ENCODE measurements around the gene TMX4.

The TMX4 gene

DNA sequence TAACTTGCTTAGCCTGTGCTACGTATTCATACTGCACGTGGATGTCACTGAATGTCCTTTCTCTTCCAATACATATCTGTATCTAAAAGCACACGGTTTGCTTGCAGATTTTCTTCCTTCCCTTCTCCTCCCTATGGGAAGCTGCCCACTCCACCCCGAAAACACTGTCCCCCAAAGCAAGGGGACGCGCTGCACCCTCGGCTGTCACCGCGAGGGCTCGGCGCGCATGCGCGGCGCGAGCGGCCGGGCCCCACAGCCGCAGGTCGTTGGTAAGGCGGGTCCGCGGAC is 659 bp downstream of the TMX4 start:
- DNase-seq (ENCODE audit: low read depth): peak; percentile 58

DNA sequence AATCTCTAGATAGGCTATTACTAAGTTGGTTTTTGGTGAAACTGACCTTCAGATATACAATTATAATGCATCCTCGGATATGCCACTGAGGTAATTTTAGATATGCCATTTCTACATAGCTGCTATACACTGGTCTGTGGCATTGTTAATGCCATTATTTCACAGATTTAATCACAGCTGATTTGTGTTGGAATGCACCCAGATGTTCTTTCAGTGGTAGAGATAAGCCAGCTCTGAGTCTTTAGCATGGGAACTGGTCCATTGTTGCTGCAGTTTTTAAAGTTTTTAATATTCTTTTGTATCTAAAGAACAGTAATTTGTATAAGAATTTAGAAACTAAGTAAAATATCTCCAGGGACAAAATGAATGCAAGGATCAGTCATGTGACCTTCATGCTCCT is 6.8 kb downstream of the TMX4 start:
- no peak for DNase-seq (ENCODE audit: low read depth)

DNA sequence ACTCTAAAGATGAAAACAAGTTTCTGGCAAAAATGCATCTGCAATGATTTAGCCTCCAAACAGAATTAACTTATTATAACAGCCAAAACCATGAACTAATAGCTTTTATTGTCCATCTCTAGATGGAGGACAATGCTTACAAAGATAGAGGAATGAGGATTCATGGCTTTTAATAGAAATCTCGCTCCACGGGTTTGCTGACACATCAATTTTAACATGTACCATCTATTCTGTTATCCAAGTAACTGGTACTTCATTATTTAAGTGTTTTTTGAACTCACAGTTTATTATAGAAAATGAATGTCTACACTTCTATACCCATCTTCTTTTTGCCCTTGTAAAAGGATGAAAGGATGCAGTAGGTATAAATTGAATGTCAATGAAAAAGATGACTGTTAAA is 10.8 kb downstream of the TMX4 start:
- no peak for DNase-seq (ENCODE audit: low read depth)

DNA sequence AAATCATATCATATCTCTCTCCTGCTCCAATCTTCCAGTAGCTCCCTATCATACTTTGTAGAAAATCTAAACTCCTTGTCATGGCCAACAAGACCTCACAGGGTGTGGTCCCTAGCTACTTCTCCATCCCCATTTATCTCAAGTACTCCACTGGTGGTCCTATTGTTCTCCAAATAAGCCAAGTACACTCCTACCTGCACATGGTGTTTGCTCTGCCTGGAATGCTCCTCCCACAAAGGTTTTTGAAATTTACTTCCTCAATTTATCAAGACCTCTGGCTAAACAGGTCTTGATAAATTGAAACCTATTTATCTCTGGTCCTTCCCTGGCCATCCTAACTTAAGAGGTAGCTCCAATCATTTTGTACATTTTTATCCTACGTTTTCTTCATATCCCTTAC is 12.1 kb downstream of the TMX4 start:
- no peak for DNase-seq (ENCODE audit: low read depth)

DNA sequence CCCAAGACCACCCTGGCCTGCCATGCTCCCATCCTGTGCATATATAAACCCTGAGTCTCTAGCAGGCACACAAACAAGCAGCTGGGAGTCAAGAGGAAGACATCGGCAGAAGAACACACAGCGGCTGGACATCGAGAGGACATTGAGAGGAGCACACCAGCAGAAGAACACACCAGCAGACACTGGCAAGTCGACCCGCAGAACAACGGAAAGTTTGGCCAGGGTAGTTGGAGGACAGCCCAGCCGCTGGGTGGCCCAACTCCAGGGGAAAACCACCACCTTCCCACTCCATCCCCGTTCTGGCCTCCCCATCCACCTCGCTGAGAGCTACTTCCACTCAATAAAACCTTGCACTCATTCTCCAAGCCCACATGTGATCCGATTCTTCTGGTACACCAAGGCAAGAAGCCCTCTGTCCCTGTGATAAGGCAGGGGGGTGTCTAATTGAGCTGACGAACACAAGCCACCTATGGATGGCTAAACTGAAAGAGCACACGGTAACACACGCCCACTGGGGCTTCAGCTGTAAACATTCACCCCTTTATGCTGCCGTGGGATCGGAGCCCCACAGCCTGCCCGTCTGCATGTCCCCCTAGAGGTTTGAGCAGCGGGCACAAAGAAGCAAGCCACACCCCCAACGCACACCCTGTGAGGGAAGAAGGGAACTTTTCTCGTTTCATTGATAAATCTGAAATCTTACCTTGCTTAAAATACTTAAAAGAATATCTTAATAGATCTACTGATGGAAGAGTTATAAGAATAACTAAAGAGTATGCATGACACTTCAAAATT is 13.8 kb downstream of the TMX4 start:
- no peak for DNase-seq (ENCODE audit: low read depth)

DNA sequence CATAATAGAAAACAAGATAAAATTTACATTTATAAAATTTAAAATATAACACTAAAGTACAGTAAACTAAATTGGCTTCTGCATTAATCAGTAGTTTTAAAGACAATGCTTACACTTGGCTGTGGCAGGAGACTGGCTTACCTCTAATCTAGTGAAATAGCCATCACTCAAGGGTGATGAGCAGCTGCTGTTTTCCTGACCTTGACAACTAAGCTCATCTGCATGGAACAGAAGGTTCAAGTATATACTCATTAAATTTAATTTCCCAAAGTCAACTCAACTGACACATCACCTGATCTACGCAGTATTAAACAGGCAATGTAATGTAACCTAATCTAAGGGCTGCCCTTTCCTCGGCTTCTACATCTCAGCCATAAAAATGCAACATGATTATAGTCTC is 14.5 kb downstream of the TMX4 start:
- no peak for DNase-seq (ENCODE audit: low read depth)

DNA sequence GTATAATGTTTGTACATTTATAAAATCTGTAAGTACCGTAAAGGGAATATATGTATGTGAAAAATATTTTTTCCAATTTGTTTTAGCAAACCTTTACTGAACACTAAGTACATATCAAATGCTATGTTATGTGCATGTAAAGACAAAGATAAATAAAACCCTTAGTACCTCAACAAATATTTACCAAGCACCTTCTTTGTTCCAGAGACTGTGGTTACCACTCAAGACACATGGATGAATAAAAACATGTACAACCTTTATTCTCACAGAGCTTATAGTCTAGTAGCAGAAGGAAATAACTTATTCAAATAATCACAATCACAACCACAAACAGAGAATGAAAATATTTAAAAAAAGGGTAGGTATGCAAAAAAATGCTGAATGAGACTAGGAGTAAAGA is 17.5 kb downstream of the TMX4 start:
- no peak for DNase-seq (ENCODE audit: low read depth)

DNA sequence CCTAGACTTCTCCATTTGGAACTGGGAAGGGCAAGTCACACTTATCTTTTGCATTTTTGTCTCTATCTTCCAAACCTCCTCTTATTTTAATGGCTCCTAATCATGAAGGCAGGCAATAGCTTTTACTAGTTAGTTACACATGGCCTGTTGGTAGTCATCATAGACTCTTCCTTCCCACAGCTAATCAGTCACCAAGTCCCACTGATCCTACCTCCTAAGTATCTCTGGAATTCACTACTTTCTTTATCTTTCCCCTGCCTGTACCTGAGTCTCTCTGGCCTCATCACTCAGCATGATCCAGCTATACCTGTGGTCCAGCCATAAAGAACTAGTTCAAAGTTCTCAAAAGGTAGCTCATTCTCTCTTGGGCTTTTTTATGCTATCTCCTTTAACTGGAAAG is 18.8 kb downstream of the TMX4 start:
- no peak for DNase-seq (ENCODE audit: low read depth)

DNA sequence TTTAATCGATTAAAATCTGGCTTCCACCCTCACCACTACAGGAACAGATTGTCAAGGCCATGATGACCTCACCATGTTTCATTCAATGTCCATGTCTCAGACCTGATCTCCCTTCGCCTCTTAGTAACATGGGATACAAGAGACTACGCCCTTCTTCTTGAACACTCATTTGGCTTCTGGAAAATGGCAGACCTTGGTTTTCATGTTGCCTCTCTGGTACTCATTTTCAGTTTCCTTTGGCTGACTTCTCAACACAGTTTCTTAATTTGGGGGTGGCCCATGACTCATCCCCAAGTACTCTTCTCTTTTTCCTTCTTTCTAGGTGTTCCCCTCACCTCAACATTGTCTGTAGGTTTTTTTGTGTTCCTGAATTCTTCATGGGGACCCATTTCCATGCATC is 22.7 kb downstream of the TMX4 start:
- DNase-seq (ENCODE audit: low read depth): no peak

DNA sequence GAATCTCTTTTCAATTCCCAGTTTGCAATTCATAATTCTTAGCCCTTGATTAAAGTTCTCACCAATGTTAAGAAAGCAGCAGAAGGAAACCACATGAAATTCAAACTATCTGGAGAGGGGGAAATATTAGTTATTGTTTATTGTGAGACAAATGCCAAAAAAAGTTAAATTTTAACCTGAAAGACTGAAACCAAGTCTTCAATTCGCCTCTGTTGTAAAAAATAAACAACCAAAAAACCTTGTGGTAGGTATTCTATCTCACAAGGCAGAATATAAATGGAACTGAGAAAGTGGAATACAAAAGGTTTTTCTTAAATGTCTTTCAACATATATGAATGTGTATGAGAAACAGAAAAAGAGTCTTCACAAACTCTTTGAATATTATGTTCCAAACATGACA is 24.8 kb downstream of the TMX4 start:
- no peak for DNase-seq (ENCODE audit: low read depth)

DNA sequence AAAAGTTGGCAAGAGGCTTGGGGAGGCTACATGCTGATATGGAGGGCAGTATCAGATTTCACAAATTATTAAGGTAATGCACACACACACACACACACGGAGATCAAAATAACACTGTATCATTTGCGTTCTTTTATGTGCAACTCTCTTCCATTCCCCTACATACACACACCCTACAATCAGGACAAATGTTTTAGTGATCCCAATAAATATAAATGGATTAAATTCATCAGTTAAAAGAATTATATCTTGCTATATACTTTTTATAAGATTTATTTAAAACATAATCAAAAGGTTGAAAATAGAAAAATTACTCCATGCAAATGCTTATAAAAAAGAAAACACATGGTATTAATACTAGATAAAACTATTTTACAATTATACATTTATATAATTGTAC is 25.9 kb downstream of the TMX4 start:
- no peak for DNase-seq (ENCODE audit: low read depth)

DNA sequence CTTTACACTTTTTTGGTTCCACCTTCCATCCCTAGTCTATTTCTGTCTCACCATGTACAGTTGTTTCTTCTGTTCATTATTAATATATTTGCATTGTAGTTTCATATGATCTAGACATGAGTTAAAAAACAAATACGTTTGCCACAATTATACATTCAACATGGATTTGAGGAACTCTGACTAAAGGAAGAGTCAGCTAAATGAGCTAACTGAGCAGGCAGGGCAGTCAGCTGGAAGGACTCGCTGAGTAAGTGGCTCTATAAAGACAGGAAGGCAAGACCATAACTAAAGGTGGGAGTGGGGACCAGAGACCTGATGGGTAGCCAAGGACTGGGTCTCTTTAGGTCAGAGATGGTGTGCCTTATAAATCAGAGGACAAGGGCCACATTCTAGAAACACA is 26.3 kb downstream of the TMX4 start:
- DNase-seq (ENCODE audit: low read depth): no peak

DNA sequence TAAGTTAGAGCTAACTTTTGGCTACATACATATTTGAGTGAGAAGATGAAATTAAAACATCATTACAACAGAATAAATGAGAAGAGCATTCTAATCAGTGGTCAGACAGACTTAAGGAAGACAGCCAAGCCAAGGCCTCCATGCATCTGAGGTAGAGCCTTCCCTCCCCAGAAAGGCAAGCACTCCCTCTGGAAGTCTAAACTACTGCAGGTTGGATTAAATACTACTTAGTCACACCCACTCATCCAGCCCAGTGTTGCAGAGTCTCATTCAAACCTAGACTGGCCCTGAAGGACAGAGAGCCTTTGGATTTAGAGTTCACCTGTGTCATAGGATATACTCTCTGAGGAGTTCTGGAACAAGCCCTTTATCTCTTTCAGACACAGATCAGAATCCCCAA is 29.2 kb downstream of the TMX4 start:
- DNase-seq (ENCODE audit: low read depth): no peak

DNA sequence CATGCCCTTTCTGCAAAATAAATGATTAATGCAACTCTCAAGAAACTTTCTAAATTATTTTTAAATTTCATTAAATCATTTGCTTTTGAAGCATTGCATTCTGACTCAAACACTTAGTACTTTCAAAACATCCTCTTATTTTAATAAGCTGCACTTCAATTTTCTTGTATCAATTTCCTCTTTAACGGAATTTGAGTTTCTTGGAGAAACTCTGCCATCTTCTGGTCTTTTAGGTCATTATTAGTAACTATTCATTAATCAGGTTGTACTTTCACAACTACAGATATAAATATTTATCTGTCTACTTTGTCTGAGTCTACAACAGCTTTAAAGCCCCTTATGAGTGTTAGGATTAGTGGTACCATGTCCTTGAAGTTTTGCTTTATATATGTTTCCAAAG is 30.2 kb downstream of the TMX4 start:
- DNase-seq (ENCODE audit: low read depth): no peak

DNA sequence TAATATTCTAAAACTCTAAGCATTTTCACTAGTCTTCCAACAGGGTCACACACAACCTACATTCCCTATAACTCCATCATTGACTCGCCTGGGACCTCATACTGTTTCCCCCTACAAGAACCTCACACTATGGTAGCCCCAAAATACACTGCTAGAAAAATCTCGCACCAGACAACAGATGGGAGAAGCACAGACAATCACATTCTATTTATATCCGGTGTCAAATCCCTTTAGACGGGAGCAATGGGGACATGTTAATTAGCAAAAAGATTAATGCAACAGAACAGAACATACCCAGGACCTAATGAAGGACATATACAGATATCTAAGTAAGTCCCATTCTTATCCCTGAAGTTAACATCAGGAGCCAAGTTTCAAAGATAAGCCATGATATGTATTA is 33.6 kb downstream of the TMX4 start:
- DNase-seq (ENCODE audit: low read depth): no peak

DNA sequence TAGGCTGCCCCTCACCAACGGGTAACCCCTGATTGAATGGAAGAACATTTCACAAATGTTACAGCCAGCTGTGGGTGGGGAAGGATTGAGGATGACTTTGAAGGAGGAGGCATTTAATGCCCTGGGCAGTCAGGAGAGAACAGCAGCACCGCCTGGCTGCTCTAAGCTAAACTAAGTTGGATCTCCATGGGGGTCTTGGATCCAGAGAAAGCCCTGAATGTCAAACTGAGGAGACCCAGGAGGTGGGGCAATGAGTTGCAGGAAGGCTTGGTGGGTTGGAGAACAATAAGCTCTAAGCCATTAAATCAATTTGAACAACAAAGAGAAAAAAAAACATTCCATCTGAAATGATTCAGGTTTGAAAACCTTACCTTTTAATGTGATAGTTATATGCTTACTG is 35.4 kb downstream of the TMX4 start:
- no peak for DNase-seq (ENCODE audit: low read depth)

DNA sequence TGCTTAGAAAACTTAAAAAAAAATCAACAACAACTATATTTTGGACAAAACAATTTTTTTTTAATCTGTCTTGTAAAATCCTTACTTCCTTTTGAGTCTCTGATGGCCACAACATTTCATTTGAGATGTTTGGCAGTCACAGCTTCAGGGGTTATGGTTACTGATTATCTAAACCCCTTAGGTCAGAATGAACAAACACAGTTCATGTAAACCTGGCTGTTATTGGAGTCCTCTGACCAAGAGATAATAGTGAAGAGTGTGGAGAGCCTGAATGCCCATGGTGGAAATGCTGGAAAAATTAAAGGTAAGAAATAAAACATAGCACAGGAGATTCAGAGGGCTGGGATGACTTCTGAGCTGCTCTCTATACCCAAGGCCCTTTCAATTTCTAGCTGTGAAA is 38.2 kb downstream of the TMX4 start:
- no peak for DNase-seq (ENCODE audit: low read depth)

DNA sequence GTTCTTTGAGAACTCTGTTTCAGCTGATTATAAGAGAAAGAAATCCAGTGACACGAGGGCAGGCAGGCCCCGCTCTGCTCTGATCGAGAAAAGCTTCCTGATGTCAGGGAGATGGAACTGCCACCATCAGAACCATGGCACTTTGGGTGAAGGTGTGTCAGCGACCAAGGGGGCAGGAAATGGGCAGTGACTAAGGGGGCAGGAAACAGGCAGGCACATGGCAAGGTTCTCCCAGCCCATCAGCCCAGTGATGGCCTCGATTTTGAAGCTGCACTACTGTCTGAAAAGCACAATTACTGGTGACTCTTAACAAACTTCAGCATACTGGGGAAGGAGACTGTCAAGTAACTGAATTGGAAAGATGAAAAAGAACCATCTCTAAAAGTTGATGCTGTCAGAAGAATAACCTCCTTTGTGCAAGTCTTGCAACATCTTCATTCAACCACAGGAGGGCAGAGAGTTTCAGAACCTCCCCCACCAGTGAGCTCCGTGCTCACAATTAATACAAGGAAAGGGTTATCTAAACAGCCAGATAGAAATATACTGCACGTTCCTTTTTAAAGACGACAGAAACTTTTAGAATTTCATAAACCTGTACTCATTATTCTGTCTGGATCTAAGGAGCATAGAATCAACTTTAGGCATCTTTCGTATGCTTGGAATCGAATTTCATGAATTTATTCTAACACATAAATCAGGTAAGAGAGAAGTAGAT is 39.1 kb downstream of the TMX4 start:
- peak; percentile 30 for DNase-seq (ENCODE audit: low read depth)

DNA sequence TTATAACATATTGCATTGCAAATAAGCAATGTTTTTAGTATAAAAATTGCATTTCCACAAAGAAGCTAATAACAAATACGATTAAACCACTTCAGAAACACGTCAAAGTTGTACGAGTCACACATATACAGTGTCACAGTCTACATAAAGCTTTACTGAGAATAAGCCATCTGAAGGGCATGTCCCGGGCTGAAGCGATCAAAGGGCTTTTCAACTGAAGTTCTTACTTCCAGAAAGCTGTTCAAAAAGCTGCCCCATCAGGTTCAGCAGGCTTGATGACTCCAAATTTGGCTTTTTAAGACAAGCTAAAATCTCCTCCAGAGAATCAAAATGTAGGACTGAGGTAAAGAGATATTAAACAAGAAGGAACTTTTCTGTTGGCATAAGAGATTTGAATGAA is 41.9 kb downstream of the TMX4 start:
- no peak for DNase-seq (ENCODE audit: low read depth)

DNA sequence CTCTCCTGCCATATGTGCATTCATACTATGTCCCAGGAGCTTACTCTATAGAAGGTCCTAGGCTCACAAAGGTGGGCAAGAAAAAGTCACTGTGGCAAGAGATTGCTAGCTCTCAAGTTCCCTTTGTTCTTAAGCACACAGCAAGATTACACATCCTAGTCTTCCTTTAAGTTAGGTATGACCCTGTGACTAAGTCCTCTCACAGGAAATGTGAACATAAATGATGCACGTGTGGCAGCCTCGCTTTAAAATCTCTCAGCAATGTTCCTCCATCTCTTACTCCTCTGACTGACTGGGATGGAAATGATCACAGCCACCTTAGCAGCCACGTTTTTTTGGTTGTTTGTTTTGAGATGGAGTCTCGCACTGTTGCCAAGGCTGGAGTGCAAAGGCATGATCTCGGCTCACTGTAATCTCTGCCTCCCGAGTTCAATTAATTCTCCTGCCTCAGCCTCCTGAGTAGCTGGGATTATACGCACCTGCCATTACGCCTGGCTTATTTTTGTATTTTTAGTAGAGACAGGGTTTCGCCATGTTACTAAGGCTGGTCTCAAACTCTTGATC is 43.6 kb downstream of the TMX4 start:
- no peak for DNase-seq (ENCODE audit: low read depth)

DNA sequence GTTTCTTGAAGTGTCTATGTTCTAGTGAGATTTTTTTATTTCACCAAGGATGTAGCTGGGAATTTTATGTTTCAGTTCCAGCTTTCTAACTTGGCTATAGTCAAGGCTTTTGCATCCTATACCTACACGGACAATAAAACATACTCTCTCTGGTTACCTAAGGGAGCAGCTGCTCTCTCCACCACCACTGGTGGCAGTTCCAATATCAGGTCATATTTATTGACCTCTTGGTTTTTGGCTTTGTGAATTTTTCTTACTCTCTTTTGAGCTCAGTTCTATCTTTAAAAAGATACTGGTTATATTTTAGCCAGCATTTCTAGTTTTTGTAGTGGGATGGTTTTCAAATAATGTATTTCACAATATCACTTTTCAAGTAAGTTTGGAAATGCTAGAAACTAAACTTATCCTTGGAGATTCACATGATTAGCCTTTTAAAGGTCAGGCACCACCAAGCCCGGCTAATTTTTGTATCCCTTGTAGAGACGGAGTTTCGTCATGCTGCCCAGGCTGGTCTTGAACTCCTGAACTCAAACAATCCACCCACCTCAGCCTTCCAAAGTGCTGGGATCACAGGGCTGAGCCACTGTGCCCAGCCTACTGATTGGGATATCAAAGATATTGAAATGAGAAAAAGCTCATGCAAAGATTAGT is 44.7 kb downstream of the TMX4 start:
- DNase-seq (ENCODE audit: low read depth): no peak

DNA sequence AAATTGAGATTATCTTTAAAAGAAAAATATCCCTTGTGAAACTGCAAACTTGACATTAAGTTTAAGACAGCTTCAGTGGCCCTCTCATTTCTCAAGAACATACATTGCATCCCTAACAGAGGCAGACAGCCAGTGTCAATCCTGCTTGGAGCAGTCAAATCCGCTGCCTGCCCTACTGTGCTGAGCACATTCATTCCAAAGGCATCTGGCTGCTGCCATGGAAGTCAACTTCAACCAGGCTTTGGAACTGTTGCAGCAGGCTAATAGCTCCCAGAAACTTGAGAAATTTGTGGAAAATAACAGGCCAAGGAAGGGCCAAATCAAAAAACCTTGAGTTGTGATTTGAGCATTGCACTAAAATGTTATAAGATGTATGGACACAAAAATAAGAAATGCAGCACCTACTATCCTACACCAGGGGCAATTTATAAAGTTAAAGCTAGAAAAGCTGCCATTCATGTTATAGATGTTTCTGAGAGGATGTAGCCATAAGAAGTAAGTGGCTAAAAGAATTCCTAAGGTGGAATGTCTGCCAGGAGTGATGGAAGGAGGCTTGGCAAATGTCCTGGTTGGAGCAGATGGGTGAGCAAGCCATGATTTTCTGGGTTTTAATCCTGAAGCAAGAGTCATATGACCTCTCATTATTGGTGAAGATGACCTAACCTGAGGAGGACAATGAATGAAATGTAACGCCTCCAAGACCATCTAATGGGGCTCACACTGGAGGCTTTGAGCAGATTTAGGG is 47.9 kb downstream of the TMX4 start:
- no peak for DNase-seq (ENCODE audit: low read depth)
